Heart left ventricle (tissue), 16 donors: ENCODE measurements around the gene TYMP. TPM values are rescaled to one million over a fixed set of nuclear protein-coding genes. Genes with fewer than 3 reads are reported as not detected.

ENCODE experiments used
- ATAC-seq, 4 donors: fragments of 200-7000 bp; cut with Tn5 transposase; one replicate each; pipeline ENCODE4 v1.9.1; 2020 to 2022; ENCODE audit warnings: moderate library complexity in 4 of 4, mild to moderate bottlenecking in 3 of 4, moderate number of reproducible peaks in 1 of 4
- DNase-seq, 5 donors: peaks; one replicate each; pipeline ENCODE4 v3.0.0-alpha.2; 2020
- H3K27ac ChIP-seq, 12 donors: fragments of 200-600 bp; sonication (generic) in 4 of 12; one replicate each; pipeline versions ENCODE4 v1.5.0 to v1.8.0; 2016 to 2022; ENCODE audit warnings: mild to moderate bottlenecking in 2 of 12
- H3K27me3 ChIP-seq, 9 donors: fragments of 200-600 bp; sonication (generic) in 2 of 9; one replicate each; pipeline versions ENCODE4 v1.5.1 to v1.8.0; 2016 to 2022; ENCODE audit warnings: mild to moderate bottlenecking in 3 of 9
- H3K36me3 ChIP-seq, 9 donors: fragments of 200-600 bp; sonication (generic) in 2 of 9; one replicate each; pipeline versions ENCODE4 v1.5.0 to v1.8.0; 2018 to 2022; ENCODE audit warnings: mild to moderate bottlenecking in 2 of 9
- H3K4me1 ChIP-seq, 12 donors: fragments of 200-600 bp; sonication (generic) in 4 of 12; one replicate each; pipeline versions ENCODE4 v1.5.0 to v1.8.0; 2016 to 2022; ENCODE audit warnings: mild to moderate bottlenecking in 3 of 12
- H3K4me3 ChIP-seq, 12 donors: fragments of 200-600 bp; sonication (generic) in 4 of 12; one replicate each; pipeline versions ENCODE4 v1.5.0 to v1.8.0; 2017 to 2022; ENCODE audit warnings: mild to moderate bottlenecking in 9 of 12, moderate library complexity in 4 of 12
- H3K9me3 ChIP-seq, 12 donors: fragments of 200-600 bp; sonication (generic) in 4 of 12; one replicate each; pipeline versions ENCODE4 v1.5.0 to v1.8.0; 2016 to 2022; ENCODE audit warnings: mild to moderate bottlenecking in 1 of 12
- POLR2A ChIP-seq, 2 donors: fragments of 450-650 bp; IDR thresholded peaks; one replicate each; pipeline ENCODE4 v1.6.1; 2017; ENCODE audit warnings: antibody characterized with exemption in 2 of 2, mild to moderate bottlenecking in 2 of 2, moderate library complexity in 2 of 2
- WGBS, 4 donors: extraction: QIAGEN DNeasy Blood & Tissue Kit in 2 of 4; methylation state at CpG; one replicate each; pipeline versions ENCODE4 v1.1.5 to v1.1.7; 2013 to 2018; 5-methylcytosine and 5-hydroxymethylcytosine counted together
- intact Hi-C, 10 donors: fragments of 100-400 bp; cut with DNase I; formaldehyde crosslinking; loops; one replicate each; pipeline versions ENCODE4 v1.11.1 to v1.14.2; 2022
- polyA plus RNA-seq, 2 donors: library from polyadenylated mRNA; stranded (reverse); fragments of 200-250 nt; gene quantifications; one replicate each; pipeline ENCODE4 v1.2.3, GENCODE V29; 2013
- total RNA-seq, 9 donors: library from RNA; depleted of rRNA in 2 of 9; stranded (reverse); fragments of >200 nt in 2 of 9; fragmentation: NEBNext Ultra II Directional in 3 of 9; extraction: Animal tissue kit (Norgen Biotek cat#: 25700) in 3 of 9; gene quantifications; one replicate each; pipeline versions ENCODE4 v1.1.0 to v1.2.4, GENCODE V29; 2016 to 2023
- TF ChIP-seq, protein P1 (sequence below), 12 donors: fragments of 200-600 bp; sonication (generic) in 4 of 12; IDR thresholded peaks; one replicate each; pipeline versions ENCODE4 v1.5.0 to v1.8.0; 2018 to 2022; ENCODE audit warnings: antibody characterized with exemption in 12 of 12, mild to moderate bottlenecking in 5 of 12
- donor health status: ischemic (EF 13 %, LVEDD 7.1; RV severe dilation, severe dysfunction).
- donor health status: healthy with polysubstance abuse.
- donor health status: DM: no; HTN: yes; CAD: no.
- donor health status: DM: no; HTN: no; CAD: no.
- donor health status: ischemic (EF 25% LVEDD 6.9; RV normal size, moderate dysfunction).
- donor health status: ischemic (EF 25% LVEDD 5.7; RV mildly dilated, moderate dysfunction).
- donor health status: healthy.
- donor health status: DM: yes; HTN: yes; CAD: no.
- donor health status: ischemic (EF 35%, LVEDD 5.7; RV mildly dilated, moderate dysfunction).
- donor health status: nonischemic (EF 11% LVEDD 7.7; RV severe dilation, severe dysfunction).
- donor health status: DM: yes; HTN: yes; CAD: no.
- donor health status: PGD.
- donor health status: ischemic (EF 29% LVEDD 5.4; RV normal size, mild dysfunction).
- donor health status: nonischemic (EF 23%, LVEDD 6.1; RV moderate dilation, normal function).

TYMP gene
- total and polyA plus RNA-seq, 11 donors: 8.3 to 198 (median 21.7) TPM

DNA sequence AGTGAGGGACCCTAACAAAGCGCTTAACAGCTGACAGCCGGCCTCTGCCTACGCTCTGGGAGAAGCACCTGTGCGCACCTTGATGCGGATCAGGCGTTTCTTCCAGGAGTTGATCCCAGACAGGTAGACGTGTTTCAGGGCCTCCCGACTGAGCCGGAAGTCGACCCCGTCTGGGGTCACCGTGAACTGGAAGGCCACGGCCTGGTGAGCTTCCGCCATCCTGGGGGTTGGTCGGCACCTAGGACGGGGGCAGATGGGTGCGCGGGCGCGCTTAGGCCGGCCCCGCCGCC lies 47.8 kb upstream of the TYMP start:
- Histone ChIP-seq H3K27ac (peak overlapping the region; percentile 81 to 100 (median 97)), H3K36me3 (peaks cover 0 to 56% (median 37%) of the 10 kb centered on the region in 9 donors), H3K9me3 (no peaks in the 10 kb centered on the region), H3K4me3 (peak overlapping the region in 11 of 12 donors; percentile 44 to 73 (median 57)), H3K27me3 (no peaks in the 10 kb centered on the region), H3K4me1 (peaks cover 0 to 82% (median 28%) of the 10 kb centered on the region in 12 donors)
- DNase-seq (no peak), ATAC-seq (no peak)
- TF ChIP-seq, protein P1, sequence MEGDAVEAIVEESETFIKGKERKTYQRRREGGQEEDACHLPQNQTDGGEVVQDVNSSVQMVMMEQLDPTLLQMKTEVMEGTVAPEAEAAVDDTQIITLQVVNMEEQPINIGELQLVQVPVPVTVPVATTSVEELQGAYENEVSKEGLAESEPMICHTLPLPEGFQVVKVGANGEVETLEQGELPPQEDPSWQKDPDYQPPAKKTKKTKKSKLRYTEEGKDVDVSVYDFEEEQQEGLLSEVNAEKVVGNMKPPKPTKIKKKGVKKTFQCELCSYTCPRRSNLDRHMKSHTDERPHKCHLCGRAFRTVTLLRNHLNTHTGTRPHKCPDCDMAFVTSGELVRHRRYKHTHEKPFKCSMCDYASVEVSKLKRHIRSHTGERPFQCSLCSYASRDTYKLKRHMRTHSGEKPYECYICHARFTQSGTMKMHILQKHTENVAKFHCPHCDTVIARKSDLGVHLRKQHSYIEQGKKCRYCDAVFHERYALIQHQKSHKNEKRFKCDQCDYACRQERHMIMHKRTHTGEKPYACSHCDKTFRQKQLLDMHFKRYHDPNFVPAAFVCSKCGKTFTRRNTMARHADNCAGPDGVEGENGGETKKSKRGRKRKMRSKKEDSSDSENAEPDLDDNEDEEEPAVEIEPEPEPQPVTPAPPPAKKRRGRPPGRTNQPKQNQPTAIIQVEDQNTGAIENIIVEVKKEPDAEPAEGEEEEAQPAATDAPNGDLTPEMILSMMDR (IDR thresholded peaks at IDR 0.05): no peak
- WGBS, 4 donors: 30 to 41% (median 37%) methylated on average over 4 to 23 of the region's 23 CpGs
- intact Hi-C loops: loop anchor here in 2 of 10 donors (5.0 kb wide), 1 partner anchor 40 kb away; no protein-coding TSS in a partner anchor

DNA sequence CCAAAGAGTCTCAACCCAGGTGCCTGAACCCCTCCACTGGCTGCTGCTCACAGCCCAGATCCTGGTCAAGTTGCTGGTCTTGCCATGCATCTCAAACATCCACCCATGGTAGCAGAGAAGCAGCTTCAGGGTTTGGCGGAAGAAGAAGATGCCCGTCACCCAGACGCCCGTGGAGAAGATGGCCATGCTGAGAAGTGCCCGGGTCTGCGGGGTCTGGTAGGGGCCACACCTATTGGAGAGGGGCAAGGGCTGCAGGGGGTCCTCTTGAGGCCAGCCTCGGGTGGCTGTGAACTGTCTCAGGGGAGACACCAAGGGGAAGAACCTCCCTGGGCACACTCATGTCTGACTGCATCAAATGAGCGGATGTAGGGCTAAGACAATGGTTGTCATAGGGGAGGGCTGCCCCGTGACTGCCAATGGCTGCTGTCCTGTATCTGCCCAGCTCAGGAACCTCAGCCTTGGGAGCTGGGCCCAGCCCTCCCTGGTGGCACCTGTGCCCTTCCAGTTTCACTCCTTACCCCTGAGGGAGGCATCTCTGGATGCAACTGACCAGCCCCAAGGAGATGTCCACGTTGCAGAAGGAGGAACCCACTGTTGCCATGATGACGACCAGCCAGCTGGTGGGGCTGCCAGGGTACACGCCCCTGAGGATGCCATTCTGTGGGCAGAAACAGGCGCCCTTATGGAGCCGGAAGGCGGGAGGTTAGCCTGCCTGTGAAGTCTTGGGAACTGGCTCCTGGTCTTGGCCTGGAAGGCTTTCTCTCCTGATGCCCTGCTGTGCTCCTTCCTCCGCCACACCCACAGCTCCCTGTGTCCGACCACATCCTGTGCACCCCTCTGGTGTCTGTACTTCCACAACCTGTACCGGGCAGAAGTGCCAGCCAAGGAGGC lies 47.2 kb upstream of the TYMP start:
- TF ChIP-seq, protein P1 (IDR thresholded peaks at IDR 0.05): no peak
- no peak for TF ChIP-seq POLR2A (IDR thresholded peaks at IDR 0.05)
- H3K27me3 ChIP-seq: no peaks in the 10 kb centered on the region
- H3K36me3 ChIP-seq: peaks cover 0 to 62% (median 42%) of the 10 kb centered on the region in 9 donors
- DNase-seq (no peak), ATAC-seq (no peak)
- WGBS, 4 donors: 62 to 83% (median 71%) methylated on average over 13 to 18 of the region's 18 CpGs
- H3K4me3 ChIP-seq: peak overlapping the region in 11 of 12 donors; percentile 44 to 73 (median 57)
- intact Hi-C loops: loop anchor here in 2 of 10 donors (5.0 kb wide), 1 partner anchor 40 kb away; no protein-coding TSS in a partner anchor
- peak overlapping the region; percentile 81 to 100 (median 97) for H3K27ac ChIP-seq
- peaks cover 0 to 80% (median 28%) of the 10 kb centered on the region in 12 donors for H3K4me1 ChIP-seq
- no peaks in the 10 kb centered on the region for H3K9me3 ChIP-seq

DNA sequence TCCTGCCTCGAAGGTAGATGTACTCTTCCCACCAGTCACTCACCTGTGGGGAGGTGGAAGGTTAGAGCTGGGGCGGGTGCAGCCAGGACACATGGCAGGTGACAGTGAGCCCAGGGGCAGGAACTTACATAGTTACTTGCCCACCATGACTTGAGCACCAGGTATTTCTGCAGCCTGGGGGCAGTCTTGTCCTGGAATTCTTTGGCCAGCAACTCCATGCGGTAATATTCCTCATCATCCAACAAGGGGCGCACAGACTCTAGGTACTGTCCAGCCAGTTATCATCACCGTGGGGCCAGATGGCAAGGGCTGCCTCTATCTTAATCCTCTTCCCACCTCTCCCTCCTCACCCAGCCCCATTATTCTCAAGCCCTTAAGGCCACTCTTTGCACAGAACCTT lies 46.3 kb upstream of the TYMP start:
- 32 to 39% (median 36%) methylated on average over 5 of the region's 5 CpGs for WGBS, 4 donors
- DNase-seq (no peak), ATAC-seq (peak in 2 of 4 donors; percentile 3 to 44)
- TF ChIP-seq, protein P1 (IDR thresholded peaks at IDR 0.05): peak in 10 of 12 donors; percentile 14 to 55 (median 36)
- TF ChIP-seq POLR2A (IDR thresholded peaks at IDR 0.05): no peak
- intact Hi-C loops: loop anchor here in 2 of 10 donors (5.0 kb wide), 1 partner anchor 41 kb away; no protein-coding TSS in a partner anchor
- Histone ChIP-seq H3K27ac (peak overlapping the region in 5 of 12 donors; percentile 31 to 99 (median 95)), H3K36me3 (peaks cover 0 to 69% (median 49%) of the 10 kb centered on the region in 9 donors), H3K4me1 (peaks cover 0 to 78% (median 19%) of the 10 kb centered on the region in 12 donors), H3K4me3 (peak overlapping the region in 3 of 12 donors; percentile 58 to 73 (median 67)), H3K27me3 (no peaks in the 10 kb centered on the region), H3K9me3 (no peaks in the 10 kb centered on the region)

DNA sequence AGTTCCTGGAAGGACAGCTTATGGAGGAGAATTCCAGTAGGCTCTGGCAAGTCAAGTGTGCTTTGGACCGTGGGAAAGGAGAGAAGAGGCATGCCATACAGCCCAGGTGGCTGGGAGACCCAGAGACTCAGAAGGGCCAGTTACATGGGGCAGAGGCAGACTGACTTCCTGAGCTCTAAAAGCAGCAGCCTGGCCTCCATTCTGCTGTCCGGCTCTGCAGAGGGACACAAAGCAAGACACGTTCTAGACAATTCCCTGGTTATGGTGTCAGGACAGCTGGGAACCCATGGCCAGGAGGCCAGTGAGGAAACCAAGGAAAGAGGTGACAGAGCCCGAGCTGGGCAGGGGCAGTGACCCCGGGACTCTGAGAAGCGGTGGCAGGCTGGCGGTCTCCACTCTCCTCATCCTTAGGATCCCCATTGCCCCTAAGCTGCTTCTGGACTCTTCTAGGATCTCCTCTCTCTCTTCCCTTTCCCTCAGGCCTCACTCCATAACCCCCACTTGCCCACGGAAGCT lies 45.7 kb upstream of the TYMP start:
- Histone ChIP-seq H3K9me3 (no peaks in the 10 kb centered on the region), H3K4me3 (no peak overlapping the region), H3K4me1 (peaks cover 0 to 78% (median 16%) of the 10 kb centered on the region in 12 donors), H3K36me3 (peaks cover 0 to 69% (median 52%) of the 10 kb centered on the region in 9 donors), H3K27me3 (no peaks in the 10 kb centered on the region), H3K27ac (peak overlapping the region in 3 of 12 donors; percentile 34 to 98 (median 95))
- 66 to 76% (median 74%) methylated on average over 8 of the region's 8 CpGs for WGBS, 4 donors
- DNase-seq (no peak), ATAC-seq (no peak)
- intact Hi-C loops: loop anchor here in 2 of 10 donors (5.0 kb wide), 1 partner anchor 42 kb away; no protein-coding TSS in a partner anchor
- TF ChIP-seq POLR2A (IDR thresholded peaks at IDR 0.05): no peak
- TF ChIP-seq, protein P1 (IDR thresholded peaks at IDR 0.05): no peak
